Measurements from ENCODE around the gene ARAP2. TPM values are rescaled to one million over a fixed set of nuclear protein-coding genes. Genes with fewer than 3 reads are reported as not detected.

ARAP2 gene
- total and polyA plus RNA-seq, 2 donors (not counting 3 experiments of a cell fraction or from before 2014, with no cell fraction given), result not detected

GRCh38 chr4:36226430-36227227, 17.7 kb downstream of the ARAP2 start:
- H3K9me1 ChIP-seq (replicated peaks; ENCODE audit: control insufficient read depth, extremely low read depth, insufficient read depth, low read length), result no peaks in the 10 kb centered on the region
- no peaks in the 10 kb centered on the region for H3K9me3 ChIP-seq (replicated peaks; ENCODE audit: control insufficient read depth, insufficient read depth, low read length)
- ChIA-PET CTCF (no interaction called here), POLR2A (no interaction called here)
- H3K9ac ChIP-seq (replicated peaks; ENCODE audit: extremely low read depth, insufficient read depth, low read length), result no peak overlapping the region
- dilution Hi-C loops (cut with MboI; ENCODE audit: extremely low pct_ligation_motif_present, low sequenced_read_pairs) (no loop called here), intact Hi-C loops (cut with micrococcal nuclease) (no loop called here)
- no TSS peak for BruUV-seq (replicated peaks)
- H3K4me1 ChIP-seq (ENCODE audit: control insufficient read depth, extremely low read depth, insufficient read depth, low read length), result no peaks in the 10 kb centered on the region
- H3K36me3 ChIP-seq (ENCODE audit: control insufficient read depth in 2 of 2, extremely low read depth in 1 of 2, insufficient read depth in 2 of 2, low read length in 2 of 2), result no peaks in the 10 kb centered on the region
- H4K20me1 ChIP-seq (replicated peaks; ENCODE audit: control insufficient read depth, extremely low read depth, insufficient read depth, low read length), result no peaks in the 10 kb centered on the region
- no peak overlapping the region for H2AFZ ChIP-seq (ENCODE audit: low read depth, low read length)
- no peak for DNase-seq (ENCODE audit: low read depth, low spot score)
- no peak overlapping the region for H3K4me3 ChIP-seq (replicated peaks in 1 of 3; ENCODE audit: insufficient read depth in 1 of 3, low read depth in 1 of 3, low read length in 3 of 3)
- no peaks in the 10 kb centered on the region for H3K79me2 ChIP-seq (ENCODE audit: control insufficient read depth, insufficient read depth, low read length)
- no peaks in the 10 kb centered on the region for H3K27me3 ChIP-seq (ENCODE audit: control insufficient read depth in 2 of 2, insufficient read depth in 2 of 2, low read length in 2 of 2)
- TF ChIP-seq MYC (IDR thresholded peaks at IDR 0.05; ENCODE audit: low read depth, low read length) (no peak), JUN (IDR thresholded peaks at IDR 0.05; ENCODE audit: borderline replicate concordance, insufficient read depth, insufficient read length, low read depth) (no peak), MAX (IDR thresholded peaks at IDR 0.05; ENCODE audit: insufficient read depth, insufficient read length) (no peak), EZH2 (IDR thresholded peaks at IDR 0.05; ENCODE audit: borderline replicate concordance, low read depth, low read length, severe bottlenecking) (no peak), POLR2A (IDR thresholded peaks at IDR 0.05; ENCODE audit: low read depth, low read length) (no peak), POLR2AphosphoS5 (IDR thresholded peaks at IDR 0.05; ENCODE audit: insufficient read depth, low read depth, low read length) (no peak), CTCF (IDR thresholded peaks at IDR 0.05; ENCODE audit: extremely low read depth in 1 of 2, insufficient read depth in 1 of 2, low read depth in 1 of 2, low read length in 2 of 2) (no peak), GATA2 (IDR thresholded peaks at IDR 0.05; ENCODE audit: insufficient read depth, insufficient read length, low read depth, low read length) (no peak), FOS (IDR thresholded peaks at IDR 0.05; ENCODE audit: borderline replicate concordance, insufficient read depth, low read length) (no peak)
- no peak overlapping the region for H3K4me2 ChIP-seq (ENCODE audit: insufficient read depth, low read length)
- FAIRE-seq, result no peak
- H3K27ac ChIP-seq (ENCODE audit: insufficient read depth, low read depth, low read length), result no peak overlapping the region

Measured in endothelial cell of umbilical vein (primary cell).